Activated effector memory CD4-positive, alpha-beta T cell treated with anti-CD3 and anti-CD28 coated beads, Interleukin-2, amount 50 U/mL, for 16 hours (primary cell): ENCODE data around the gene NRF1.
"Not testable (repeated sequence)": the region's sequence is repeated elsewhere in the genome, so short reads cannot be mapped to it uniquely, and the experiment has no call there.

Experiments
- DNase-seq: peaks from one replicate; pipeline ENCODE4 v3.0.0-alpha.2; 2020

Gene NRF1

DNA sequence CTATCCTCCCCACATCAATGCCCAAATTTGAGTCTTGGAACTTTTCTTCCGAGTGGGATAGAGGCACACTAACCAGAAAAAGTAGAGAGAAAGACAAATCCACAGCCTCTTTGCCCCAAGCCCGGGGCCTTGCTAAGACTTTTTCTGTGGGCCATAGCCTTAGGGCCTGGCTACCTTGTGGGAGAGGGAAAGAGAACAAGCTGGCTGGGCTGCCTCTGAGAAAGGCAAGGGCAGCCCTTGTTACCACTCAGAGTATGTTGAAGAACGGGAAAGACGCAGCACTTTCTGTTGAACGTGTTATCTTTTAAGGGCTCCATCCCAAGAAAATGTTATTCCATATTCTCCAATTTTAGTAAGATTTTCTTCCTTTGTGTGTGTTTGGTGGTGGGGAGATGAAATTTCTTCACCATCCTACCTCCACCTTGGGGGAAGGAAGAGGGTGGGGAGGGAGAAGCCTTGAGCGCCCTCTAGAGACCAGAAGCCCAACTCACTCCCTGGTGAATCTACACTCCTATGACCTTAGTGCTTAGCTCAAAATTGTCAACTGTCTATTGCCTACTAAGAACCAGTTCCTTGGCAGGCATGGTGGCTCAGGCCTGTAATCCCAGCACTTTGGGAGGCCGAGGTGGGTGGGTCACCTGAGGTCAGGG is 3.9 kb upstream of the NRF1 start:
- DNase-seq = peak; percentile 77

DNA sequence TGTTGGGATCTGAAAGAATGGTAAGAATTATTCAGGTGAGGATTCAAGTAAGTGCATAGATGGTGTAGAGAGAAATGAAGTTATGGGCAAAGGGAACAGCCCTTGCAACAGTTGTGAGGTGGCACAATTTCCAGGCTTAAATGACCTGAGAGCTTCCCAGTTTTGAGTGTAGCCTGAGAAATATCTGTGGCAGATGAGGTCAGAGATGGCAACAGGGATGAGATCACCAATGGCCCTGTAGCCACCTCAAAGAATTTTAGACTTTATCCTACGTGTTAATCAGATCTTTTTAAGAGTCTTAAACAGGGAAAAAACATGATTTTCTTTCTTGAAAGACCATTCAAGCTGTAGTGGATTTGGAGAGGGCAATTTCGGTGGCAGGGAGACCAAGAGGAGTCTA is 1.9 kb upstream of the NRF1 start:
- DNase-seq = no peak

GRCh38 chr7:129610709-129611245 is 743 bp upstream of the NRF1 start:
- DNase-seq = no peak

DNA sequence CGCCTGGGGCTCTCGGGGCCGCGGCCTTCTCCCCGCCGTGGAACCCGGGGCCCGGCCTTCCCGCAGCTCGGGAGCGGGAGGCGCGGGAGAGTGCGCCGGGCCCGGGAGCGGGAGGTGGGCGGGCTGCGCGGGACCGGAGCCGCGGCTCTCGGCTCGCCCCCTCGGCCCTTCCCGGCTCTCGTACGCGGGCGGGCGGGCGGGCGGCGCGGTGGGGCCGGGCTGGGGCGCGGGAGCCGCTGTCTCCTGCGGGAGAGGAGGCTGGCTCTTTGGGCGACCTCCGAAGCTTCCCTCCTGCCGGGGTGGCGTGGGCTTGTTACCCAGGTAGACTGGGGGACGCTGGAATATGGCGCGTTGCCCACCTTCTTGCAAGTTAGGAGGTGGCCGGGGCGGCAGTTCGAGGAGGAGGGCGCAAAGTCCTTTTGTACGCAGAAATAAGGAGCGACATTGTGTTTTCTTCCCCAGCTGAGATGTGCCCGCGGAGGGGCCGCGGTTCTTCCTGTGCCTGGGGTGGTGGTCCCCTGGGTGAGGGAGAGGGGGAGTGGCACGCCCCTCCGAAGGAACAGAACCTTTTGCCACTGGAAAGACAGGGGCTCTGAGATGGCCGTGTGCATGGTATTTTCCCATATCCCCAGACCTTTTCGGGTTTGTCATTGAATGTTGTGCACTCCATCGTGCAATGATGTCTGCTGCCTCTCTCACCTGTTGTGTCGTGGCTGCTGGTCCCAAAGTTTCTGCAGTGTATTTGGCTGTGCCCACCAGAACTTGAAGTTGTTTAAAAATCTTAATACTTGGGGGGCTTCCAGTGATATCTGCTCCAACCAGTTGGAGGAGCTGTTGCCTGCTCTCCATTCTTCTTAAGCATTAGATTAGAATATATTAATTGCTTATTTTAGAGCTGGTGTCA is 844 bp downstream of the NRF1 start:
- peak; percentile 80 for DNase-seq

- no peak for DNase-seq
These were observed 1.5 kb downstream of the NRF1 start for GRCh38 chr7:129613016-129613337.

DNA sequence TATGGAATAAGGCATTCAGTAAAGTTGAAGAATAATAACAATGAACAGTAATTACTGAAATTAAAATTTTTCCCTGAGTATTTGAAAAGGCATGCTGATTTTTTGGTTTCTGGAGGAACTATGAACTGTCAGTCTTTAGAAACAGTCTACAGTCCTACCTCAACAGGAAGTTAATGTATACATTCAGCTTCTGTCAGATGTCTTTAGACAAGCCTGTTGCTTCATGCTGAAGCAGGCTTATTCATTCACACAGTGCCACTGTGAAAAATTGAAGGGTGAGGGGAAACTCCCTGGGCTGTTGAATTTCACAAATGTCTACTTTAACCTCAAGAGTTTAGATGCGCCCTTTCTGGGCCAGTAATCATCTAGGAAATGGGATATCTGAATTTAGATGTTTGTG is 3.5 kb downstream of the NRF1 start:
- no peak for DNase-seq

GRCh38 chr7:129616530-129616929 is 5.0 kb downstream of the NRF1 start:
- no peak for DNase-seq

- DNase-seq = no peak
These were observed 5.7 kb downstream of the NRF1 start for GRCh38 chr7:129617178-129617577.

GRCh38 chr7:129617652-129618051 is 6.1 kb downstream of the NRF1 start:
- DNase-seq = no peak

- no peak for DNase-seq
These were observed 15.4 kb downstream of the NRF1 start for GRCh38 chr7:129626896-129627295.

DNA sequence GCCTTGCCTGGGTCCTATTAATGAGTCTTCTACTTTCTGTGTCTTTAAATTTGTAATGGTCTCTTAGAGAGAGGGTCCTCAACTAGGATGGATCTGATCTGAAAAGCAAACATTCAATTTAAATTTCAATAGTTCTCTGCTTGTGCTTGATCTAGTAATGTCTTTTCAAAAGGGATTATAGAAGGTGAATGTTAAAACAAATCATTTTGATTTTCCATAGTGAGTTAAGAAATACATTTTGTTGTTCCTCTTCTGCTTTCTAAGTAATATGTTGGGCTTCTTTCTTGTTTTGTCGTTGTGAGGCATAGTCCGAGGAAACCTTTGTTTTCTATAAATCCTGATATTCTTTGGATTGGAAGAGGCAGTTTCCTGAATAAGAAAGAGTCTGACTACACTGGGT is 18.8 kb downstream of the NRF1 start:
- no peak for DNase-seq

GRCh38 chr7:129634361-129635034 is 23.0 kb downstream of the NRF1 start:
- DNase-seq = no peak

DNA sequence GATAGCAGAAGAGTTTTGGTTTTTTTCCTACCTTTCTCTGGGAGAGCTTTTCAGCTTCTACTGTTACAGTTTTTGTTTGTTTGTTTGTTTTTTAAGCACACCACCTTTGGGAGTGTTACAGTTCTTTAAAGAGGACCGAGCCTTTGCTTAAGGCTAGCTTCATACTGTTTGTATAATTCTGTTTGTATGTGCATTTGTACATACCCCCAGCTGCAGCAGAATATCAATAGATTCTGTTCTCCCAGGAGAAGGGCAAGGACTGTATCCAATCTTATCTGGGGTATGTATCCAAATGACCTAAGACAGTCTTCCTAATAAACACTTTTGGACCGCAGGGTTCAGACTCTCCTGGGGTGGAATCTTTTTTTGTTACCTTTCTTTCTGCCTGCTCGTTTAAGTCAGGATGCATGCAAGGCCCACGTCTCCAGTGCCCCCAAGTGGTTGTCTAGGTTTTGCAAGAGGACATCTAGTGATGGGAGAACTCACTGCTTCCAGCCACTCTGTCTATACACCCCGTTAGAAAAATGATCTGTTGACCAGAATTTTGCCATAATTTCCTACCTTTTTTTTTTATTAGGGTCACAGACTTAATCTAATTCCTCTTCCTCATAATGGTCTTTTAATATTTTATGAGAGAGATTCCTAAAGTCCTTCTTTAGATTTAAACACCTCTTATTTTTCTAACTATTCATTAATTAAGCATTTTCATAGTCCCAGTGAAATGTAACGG is 23.9 kb downstream of the NRF1 start:
- peak; percentile 83 for DNase-seq

DNA sequence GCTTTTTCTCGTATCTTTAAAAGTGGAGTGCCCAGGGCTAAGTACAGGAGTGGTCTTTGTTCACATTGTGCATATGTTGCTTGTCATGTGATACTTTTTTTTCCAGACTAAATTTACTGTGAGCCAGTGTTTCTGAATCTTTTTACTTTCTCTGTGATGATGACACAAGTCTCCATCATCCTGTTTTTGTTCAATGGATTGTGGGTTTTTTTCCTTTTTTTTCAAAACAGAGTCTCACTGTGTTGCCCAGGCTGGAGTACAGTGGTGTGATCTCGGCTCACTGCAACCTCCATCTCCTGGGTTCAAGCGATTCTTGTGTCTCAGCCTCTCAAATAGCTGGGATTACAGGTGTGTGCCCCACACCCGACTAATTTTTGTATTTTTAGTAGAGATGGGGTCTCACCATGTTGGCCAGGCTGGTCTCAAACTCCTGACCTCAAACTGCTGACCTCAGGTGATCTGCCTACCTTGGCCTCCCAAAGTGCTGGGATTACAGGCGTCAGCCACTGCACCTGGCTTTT is 24.6 kb downstream of the NRF1 start:
- not testable (repeated sequence) for DNase-seq

GRCh38 chr7:129636641-129637040 is 25.1 kb downstream of the NRF1 start:
- no peak for DNase-seq

DNA sequence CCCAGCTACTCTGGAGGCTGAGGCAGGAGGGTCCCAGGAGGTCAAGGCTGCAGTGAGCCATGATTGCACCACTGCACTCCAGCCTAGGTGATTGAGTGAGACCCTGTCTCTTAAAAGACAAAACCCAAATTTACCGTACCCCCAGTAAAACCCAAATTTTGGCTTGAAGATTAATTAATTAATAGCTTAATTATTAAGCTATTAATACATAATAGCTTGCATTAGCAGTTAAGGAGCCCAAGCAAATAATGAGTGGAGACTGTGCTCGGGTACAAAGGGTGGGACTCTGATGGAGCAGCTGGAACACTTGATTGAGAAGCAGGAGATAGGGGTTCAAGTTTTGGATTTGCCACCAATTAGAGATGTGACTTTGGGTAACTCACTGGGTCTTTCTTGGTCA is 28.9 kb downstream of the NRF1 start:
- DNase-seq = no peak

- DNase-seq = no peak
These were observed 31.5 kb downstream of the NRF1 start for GRCh38 chr7:129642871-129643549.

- DNase-seq = no peak
These were observed 32.1 kb downstream of the NRF1 start for GRCh38 chr7:129643550-129644170.

GRCh38 chr7:129644634-129645230 is 33.2 kb downstream of the NRF1 start:
- no peak for DNase-seq

DNA sequence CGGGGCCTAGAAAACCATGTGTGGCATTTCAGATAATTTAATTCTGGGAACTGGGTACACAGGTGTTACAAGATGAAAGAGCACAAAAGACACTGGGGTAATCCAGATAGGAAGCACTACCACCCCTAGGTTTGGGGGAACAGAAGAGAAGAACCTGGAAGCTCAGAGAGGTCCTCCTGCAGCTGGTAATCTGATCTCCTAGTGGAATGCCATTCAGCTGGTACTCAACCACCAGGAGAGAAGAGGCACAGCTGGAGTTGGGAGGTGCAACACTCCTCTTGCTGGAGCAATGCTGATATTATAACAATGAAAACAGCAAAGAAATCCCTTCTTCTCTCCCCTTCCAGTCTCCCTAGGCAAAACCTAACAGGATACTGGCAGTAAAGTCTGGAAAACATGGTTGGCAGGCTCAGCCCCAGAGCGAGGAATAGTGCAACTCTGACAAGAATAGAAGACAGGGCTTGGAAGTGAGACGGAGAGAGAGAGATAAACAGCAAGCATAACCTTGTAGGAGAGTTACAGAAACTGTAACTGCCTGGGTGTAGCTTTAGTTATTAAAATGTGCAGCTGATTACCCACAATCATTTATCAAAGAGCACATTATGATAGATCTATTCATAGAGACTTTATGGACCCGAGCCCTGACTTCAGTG is 35.0 kb downstream of the NRF1 start:
- no peak for DNase-seq
